K562 (cell line): ENCODE measurements around the gene NRF1.

Experiments used
- CHD4 ChIP-seq: fragments of 200-600 bp; sonication (generic); IDR thresholded peaks from 3 replicates; pipeline ENCODE4 v1.6.1; 2012; ENCODE audit warnings: low read depth, mild to moderate bottlenecking, mixed read lengths, low read length, inconsistent platforms; ENCODE audit not compliant: insufficient read depth, insufficient replicate concordance, poor library complexity, severe bottlenecking
- CREB3L1 ChIP-seq: fragments of 450-650 bp; IDR thresholded peaks from 2 replicates; pipeline ENCODE4 v1.6.1; 2014; ENCODE audit warnings: low read depth, mild to moderate bottlenecking, moderate library complexity, borderline replicate concordance
- CTCF ChIP-seq, 3 experiments: IDR thresholded peaks in 2 of 3; conservative IDR thresholded peaks in 1 of 3; 2 replicates each; pipeline ENCODE4 v1.5.1; 2011 to 2012; ENCODE audit warnings: low read length in 3 of 3, mild to moderate bottlenecking in 3 of 3, control low read depth in 2 of 3, improper control_type of control experiment in 1 of 3, inconsistent platforms in 1 of 3, low read depth in 1 of 3, mixed read lengths in 1 of 3, moderate library complexity in 1 of 3; ENCODE audit not compliant: insufficient read depth in 2 of 3
- IRF9 ChIP-seq: fragments of 450-650 bp; IDR thresholded peaks from 2 replicates; pipeline ENCODE4 v1.6.1; 2016; ENCODE audit warnings: missing biosample characterization, missing genetic modification characterization
- KAT2B ChIP-seq: IDR thresholded peaks from one replicate; pipeline ENCODE4 v1.6.1; 2012; ENCODE audit warnings: low read depth, mild to moderate bottlenecking, control low read depth, inconsistent platforms, low read length, moderate library complexity
- OTX1 ChIP-seq: fragments of 450-650 bp; formaldehyde crosslinking; IDR thresholded peaks from 2 replicates; pipeline ENCODE4 v1.4.0; 2022; ENCODE audit warnings: mild to moderate bottlenecking
- RCOR1 ChIP-seq, 2 experiments: IDR thresholded peaks; 2 replicates each; pipeline ENCODE4 v1.6.1; 2012; ENCODE audit warnings: low read depth in 2 of 2, low read length in 2 of 2, borderline replicate concordance in 1 of 2, improper control_type of control experiment in 1 of 2
- TCF7L2 ChIP-seq: fragments of 150-350 bp; IDR thresholded peaks from 2 replicates; pipeline ENCODE4 v1.6.1; 2016; ENCODE audit warnings: low read depth, mild to moderate bottlenecking, low read length, moderate library complexity
- TRIM24 ChIP-seq, 2 experiments: fragments of 450-650 bp; IDR thresholded peaks; 2 replicates each; pipeline ENCODE4 v1.6.1; 2016
- WHSC1 ChIP-seq: IDR thresholded peaks from one replicate; pipeline ENCODE4 v1.6.1; 2012; ENCODE audit warnings: low read length, control low read depth, inconsistent platforms
- XRCC5 ChIP-seq: fragments of 200-400 bp; formaldehyde crosslinking; IDR thresholded peaks from 2 replicates; pipeline ENCODE4 v1.6.1; 2017; ENCODE audit warnings: low read depth, mild to moderate bottlenecking, low read length

GRCh38 chr7:129739427-129739826 is 127.9 kb downstream of the NRF1 start:
- TF ChIP-seq IRF9 (tag) (no peak), CHD4 (no peak), OTX1 (no peak), WHSC1 (no peak), KAT2B (no peak), TCF7L2 (no peak), CTCF (IDR thresholded peaks at IDR 0.05 in 2 of 3, conservative IDR thresholded peaks at IDR 0.05 in 1 of 3; ENCODE audit: insufficient read depth in 2 of 3, low read depth in 1 of 3, low read length in 3 of 3) (no peak), XRCC5 (no peak), RCOR1 (IDR thresholded peaks at IDR 0.05; ENCODE audit: borderline replicate concordance in 1 of 2, low read depth in 2 of 2, low read length in 2 of 2) (no peak), TRIM24 (IDR thresholded peaks at IDR 0.05) (no peak), CREB3L1 (no peak)
